Karpas-422 (cell line): ENCODE measurements around the gene NECAB2. TPM values are rescaled to one million over a fixed set of nuclear protein-coding genes. Genes with fewer than 3 reads are reported as not detected.
A peak's percentile ranks its signal among the peaks of the same experiment; 100 is the strongest.
"Not testable (repeated sequence)": the region's sequence is repeated elsewhere in the genome, so short reads cannot be mapped to it uniquely, and the experiment has no call there.

Experiments
- DNase-seq: peaks from one replicate; pipeline ENCODE4 v3.0.0-alpha.2; 2015
- H2AFZ ChIP-seq: fragments of 200-600 bp; sonication (generic); 2 replicates; pipeline ENCODE4 v1.6.1; 2014; ENCODE audit warnings: antibody characterized with exemption, low read length, mixed read lengths
- H3K27ac ChIP-seq: fragments of 200-600 bp; sonication (generic); 2 replicates; pipeline ENCODE4 v1.5.1; 2014; ENCODE audit warnings: mild to moderate bottlenecking, low read length, moderate library complexity
- H3K27me3 ChIP-seq: fragments of 200-600 bp; sonication (generic); 2 replicates; pipeline ENCODE4 v1.6.1; 2014; ENCODE audit warnings: low read length, mixed read lengths
- H3K36me3 ChIP-seq: fragments of 200-600 bp; sonication (generic); 2 replicates; pipeline ENCODE4 v1.6.1; 2014; ENCODE audit warnings: low read length, mixed read lengths; ENCODE audit not compliant: insufficient read depth
- H3K4me1 ChIP-seq: fragments of 200-600 bp; sonication (generic); 2 replicates; pipeline ENCODE4 v1.6.1; 2014; ENCODE audit warnings: mild to moderate bottlenecking, low read length, mixed read lengths
- H3K4me2 ChIP-seq: fragments of 200-600 bp; sonication (generic); 2 replicates; pipeline ENCODE4 v1.6.1; 2014; ENCODE audit warnings: low read length, low read depth, mild to moderate bottlenecking; ENCODE audit not compliant: poor library complexity, severe bottlenecking
- H3K4me3 ChIP-seq: fragments of 200-600 bp; sonication (generic); 2 replicates; pipeline ENCODE4 v1.5.1; 2014; ENCODE audit warnings: mild to moderate bottlenecking, antibody characterized with exemption, low read length, mixed read lengths
- H3K79me2 ChIP-seq: fragments of 200-600 bp; sonication (generic); 2 replicates; pipeline ENCODE4 v1.6.1; 2014; ENCODE audit warnings: mild to moderate bottlenecking, low read length, mixed read lengths
- H3K9ac ChIP-seq: fragments of 200-600 bp; sonication (generic); 2 replicates; pipeline ENCODE4 v1.6.0; 2014; ENCODE audit warnings: low read length
- H3K9me2 ChIP-seq: fragments of 200-600 bp; sonication (generic), shearing (Covaris generic); replicated peaks from 2 replicates; pipeline ENCODE4 v1.6.0; 2014; ENCODE audit warnings: mild to moderate bottlenecking, low read length, moderate library complexity; ENCODE audit not compliant: insufficient read depth
- H3K9me3 ChIP-seq: fragments of 300-700, 200-600 bp; sonication (generic); 2 replicates; pipeline ENCODE4 v1.6.1; 2014; ENCODE audit warnings: low read length, mixed read lengths
- H4K20me1 ChIP-seq: fragments of 200-600 bp; sonication (generic); 2 replicates; pipeline ENCODE4 v1.6.1; 2014; ENCODE audit warnings: mild to moderate bottlenecking, antibody characterized with exemption, low read length, low read depth; ENCODE audit not compliant: insufficient read depth
- total RNA-seq: library from RNA; depleted of rRNA; stranded (reverse); fragments of >200 nt; shearing (Covaris generic); gene quantifications from 2 replicates; pipeline ENCODE4 v1.2.3, GENCODE V29; 2014; ENCODE audit warnings: low replicate concordance

NECAB2 gene
- total RNA-seq, 1 experiment from 2014 or later = not detected

DNA sequence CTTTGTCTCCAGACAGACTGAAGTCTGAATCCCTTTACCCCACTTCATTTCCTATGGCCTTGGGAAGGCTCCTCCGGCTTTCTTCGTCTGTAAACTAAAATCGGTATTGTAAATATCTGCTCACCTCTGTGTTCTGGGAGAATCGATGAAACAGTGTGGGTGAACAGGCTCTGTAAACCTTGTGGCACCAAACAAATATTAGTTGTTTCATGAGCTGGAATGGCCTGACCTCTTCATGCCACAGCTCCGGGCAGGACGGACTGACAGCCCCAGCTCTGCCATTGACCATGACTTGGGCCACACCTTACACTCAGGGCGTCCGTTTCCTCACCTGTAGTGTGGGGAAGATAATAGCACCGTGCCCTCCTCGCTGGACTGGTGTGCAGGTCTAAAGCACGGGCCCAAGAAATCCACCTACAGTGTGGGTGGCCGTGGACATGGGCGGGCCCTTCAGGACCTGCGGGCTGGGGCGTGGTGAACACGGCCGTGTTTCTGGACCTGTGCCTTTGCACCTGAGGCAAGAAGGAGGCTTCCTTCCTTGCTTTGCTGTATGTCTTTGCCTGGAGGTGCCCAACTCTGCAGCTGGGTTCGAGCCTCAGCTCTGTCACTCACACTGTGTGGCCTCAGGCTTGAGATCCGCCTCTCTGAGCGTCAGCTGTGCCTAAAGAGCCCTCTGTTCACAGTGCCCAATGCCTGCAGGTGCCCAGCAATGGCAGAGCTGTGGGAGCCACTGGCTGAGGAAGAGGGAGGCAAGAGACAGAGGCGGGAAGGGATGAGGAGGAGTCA lies 21.1 kb upstream of the NECAB2 start:
- no peak overlapping the region for H3K4me3 ChIP-seq
- H3K27ac ChIP-seq = no peak overlapping the region
- H2AFZ ChIP-seq = no peak overlapping the region
- no peaks in the 10 kb centered on the region for H3K9me3 ChIP-seq
- no peaks in the 10 kb centered on the region for H3K27me3 ChIP-seq
- no peak overlapping the region for H3K4me2 ChIP-seq
- no peak for DNase-seq
- H3K9ac ChIP-seq = no peak overlapping the region
- no peaks in the 10 kb centered on the region for H3K4me1 ChIP-seq
- H3K9me2 ChIP-seq = no peaks in the 10 kb centered on the region
- H4K20me1 ChIP-seq = 0 out of 2 replicates have a peak, but pooled peaks cover 3% of the 10 kb centered on the region
- no peaks in the 10 kb centered on the region for H3K79me2 ChIP-seq
- H3K36me3 ChIP-seq = no peaks in the 10 kb centered on the region

DNA sequence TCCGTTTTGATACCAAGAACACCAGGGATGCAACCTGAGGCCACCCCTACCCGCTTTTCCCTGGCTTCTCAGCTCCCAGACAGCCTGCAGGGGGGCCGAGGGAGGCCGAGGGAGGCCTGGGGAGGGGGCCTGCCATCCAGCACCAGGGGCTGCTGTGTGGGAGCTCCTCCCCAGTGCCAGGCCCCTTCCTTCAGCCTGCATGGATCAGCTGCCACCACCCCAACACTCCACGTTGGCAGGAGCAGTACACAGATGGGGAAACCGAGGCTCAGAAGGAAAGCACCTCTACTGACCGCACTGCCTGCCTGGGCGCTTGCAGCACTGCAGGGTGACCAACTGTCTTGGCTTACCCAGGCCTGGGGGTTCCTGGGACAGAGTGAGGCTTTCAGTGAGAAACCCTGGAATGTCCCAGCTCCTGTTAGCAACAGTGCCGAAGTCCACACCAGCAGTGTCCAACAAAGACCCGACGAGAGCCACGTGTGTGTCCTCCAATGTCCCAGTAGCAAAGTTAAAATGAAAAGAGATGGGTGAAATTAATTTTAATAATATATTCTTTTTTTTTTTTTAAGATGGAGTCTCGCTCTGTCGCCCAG lies 20.3 kb upstream of the NECAB2 start:
- H3K9ac ChIP-seq = no peak overlapping the region
- H3K9me2 ChIP-seq = no peaks in the 10 kb centered on the region
- H3K4me2 ChIP-seq = no peak overlapping the region
- peaks cover 3% of the 10 kb centered on the region for H3K4me1 ChIP-seq
- H3K4me3 ChIP-seq = no peak overlapping the region
- H3K79me2 ChIP-seq = no peaks in the 10 kb centered on the region
- H2AFZ ChIP-seq = no peak overlapping the region
- no peak for DNase-seq
- H3K27me3 ChIP-seq = no peaks in the 10 kb centered on the region
- no peak overlapping the region for H3K27ac ChIP-seq
- 0 out of 2 replicates have a peak, but pooled peaks cover 3% of the 10 kb centered on the region for H4K20me1 ChIP-seq
- H3K36me3 ChIP-seq = no peaks in the 10 kb centered on the region
- no peaks in the 10 kb centered on the region for H3K9me3 ChIP-seq

DNA sequence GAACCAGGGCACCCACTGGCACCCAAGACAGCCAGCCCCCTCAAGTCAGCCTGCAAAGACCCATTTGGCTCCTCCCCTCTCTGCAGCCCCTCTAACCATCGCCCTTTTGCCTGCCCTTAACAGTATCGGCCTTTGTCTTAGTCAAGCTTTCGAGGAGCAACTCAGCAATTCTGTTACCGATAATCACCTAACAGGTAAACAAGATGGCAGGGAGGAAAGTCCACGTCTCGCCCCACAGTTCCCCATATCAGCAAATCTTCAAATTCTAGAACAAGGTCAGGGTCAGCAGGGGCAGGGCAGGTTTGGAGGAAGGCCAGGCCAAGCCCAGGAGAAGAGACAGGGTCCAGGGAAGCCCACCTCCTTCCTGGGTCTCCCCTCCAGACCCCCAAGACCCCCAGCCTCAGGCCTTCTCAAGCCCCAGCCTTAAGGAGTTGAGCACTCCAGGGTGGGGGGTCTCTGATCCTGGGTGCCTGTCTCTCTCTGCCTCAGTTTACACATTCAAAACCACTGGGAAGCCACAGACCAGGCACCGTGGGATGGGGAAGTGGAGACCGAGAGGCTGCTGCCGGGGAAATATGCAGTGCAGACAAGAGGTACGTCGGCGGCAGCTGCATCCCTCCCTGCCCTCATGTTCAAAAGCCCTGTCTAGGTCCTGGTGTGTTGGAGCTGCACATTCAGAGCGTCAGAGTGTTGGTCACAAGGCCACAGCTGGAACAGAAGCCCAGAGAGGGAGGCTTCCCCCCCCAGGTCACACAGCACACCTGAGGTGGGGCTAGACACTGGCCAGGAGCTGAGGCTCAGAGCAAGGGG lies 18.9 kb upstream of the NECAB2 start:
- peaks cover 10% of the 10 kb centered on the region for H3K4me1 ChIP-seq
- H2AFZ ChIP-seq = no peak overlapping the region
- no peaks in the 10 kb centered on the region for H4K20me1 ChIP-seq
- no peaks in the 10 kb centered on the region for H3K9me3 ChIP-seq
- no peak overlapping the region for H3K9ac ChIP-seq
- H3K4me3 ChIP-seq = no peak overlapping the region
- no peaks in the 10 kb centered on the region for H3K79me2 ChIP-seq
- no peaks in the 10 kb centered on the region for H3K36me3 ChIP-seq
- no peak overlapping the region for H3K27ac ChIP-seq
- DNase-seq = no peak
- no peaks in the 10 kb centered on the region for H3K27me3 ChIP-seq
- H3K9me2 ChIP-seq = no peaks in the 10 kb centered on the region
- H3K4me2 ChIP-seq = no peak overlapping the region

DNA sequence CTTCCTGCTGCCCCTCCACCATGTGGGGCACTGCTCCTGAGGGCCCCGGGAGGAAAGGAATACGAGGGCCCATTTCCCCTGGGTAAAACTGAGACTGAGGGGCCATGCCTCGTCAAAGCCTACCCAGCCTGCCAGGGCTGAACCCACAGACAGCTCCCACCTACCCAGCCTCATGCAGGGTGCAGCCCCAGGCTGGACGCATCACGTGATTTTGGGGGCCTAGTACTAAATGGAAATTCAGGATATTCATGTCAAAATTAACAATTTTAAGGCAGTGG lies 18.4 kb upstream of the NECAB2 start:
- Histone ChIP-seq H3K36me3 (no peaks in the 10 kb centered on the region), H3K9me3 (no peaks in the 10 kb centered on the region), H3K4me3 (no peak overlapping the region), H3K79me2 (no peaks in the 10 kb centered on the region), H3K4me2 (no peak overlapping the region), H3K27me3 (no peaks in the 10 kb centered on the region), H4K20me1 (0 out of 2 replicates have a peak, but pooled peaks cover 3% of the 10 kb centered on the region), H2AFZ (no peak overlapping the region), H3K9me2 (no peaks in the 10 kb centered on the region), H3K27ac (no peak overlapping the region), H3K9ac (no peak overlapping the region), H3K4me1 (peaks cover 10% of the 10 kb centered on the region)
- no peak for DNase-seq

DNA sequence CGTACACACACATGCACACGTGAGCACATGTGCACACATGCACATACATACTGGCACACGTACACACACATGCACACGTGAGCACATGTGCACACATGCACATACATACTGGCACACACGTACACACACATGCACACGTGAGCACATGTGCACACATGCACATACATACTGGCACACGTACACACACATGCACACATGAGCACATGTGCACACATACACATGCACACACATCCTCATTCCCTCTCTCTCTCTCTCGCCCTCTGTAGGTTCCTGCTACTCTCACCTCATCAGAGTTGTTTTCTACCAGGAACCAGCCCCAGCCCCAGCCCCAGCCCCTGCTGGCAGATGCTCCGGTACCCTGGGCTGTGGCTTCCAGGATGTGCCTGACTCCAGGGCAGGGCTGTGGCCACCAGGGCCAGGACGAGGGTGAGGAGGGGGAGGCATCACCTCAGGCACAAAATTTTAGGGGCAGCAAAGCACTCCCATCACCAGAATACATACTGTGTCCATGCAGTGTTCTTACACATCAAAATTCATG lies 17.1 kb upstream of the NECAB2 start:
- not testable (repeated sequence) for DNase-seq, H3K27ac ChIP-seq, H3K36me3 ChIP-seq, H4K20me1 ChIP-seq, H2AFZ ChIP-seq, H3K4me3 ChIP-seq, H3K9me3 ChIP-seq, H3K9ac ChIP-seq, H3K9me2 ChIP-seq, H3K79me2 ChIP-seq, H3K27me3 ChIP-seq, H3K4me2 ChIP-seq
- H3K4me1 ChIP-seq = peaks cover 10% of the 10 kb centered on the region

DNA sequence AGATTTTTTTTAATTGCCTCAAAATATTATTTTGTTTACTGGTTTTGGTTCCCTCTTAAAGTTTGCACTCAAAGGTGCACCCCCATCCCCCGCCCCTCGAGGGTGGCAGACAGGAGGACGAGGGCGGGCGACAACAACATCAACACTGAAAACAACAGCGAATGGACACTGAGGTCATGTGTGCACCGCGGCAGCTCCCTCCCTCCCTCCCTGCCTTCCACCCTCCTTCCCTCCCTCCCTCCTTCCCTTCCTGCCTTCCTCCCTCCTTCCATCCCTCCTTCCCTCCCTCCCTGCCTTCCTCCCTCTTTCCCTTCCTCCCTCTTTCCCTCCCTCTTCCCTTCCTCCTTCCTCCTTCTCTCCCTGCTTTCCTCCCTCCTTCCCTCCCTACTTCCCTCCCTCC lies 16.5 kb upstream of the NECAB2 start:
- Histone ChIP-seq H3K4me2 (no peak overlapping the region), H3K9me3 (no peaks in the 10 kb centered on the region), H4K20me1 (0 out of 2 replicates have a peak, but pooled peaks cover 3% of the 10 kb centered on the region), H2AFZ (no peak overlapping the region), H3K27ac (no peak overlapping the region), H3K27me3 (no peaks in the 10 kb centered on the region), H3K79me2 (no peaks in the 10 kb centered on the region), H3K4me3 (no peak overlapping the region), H3K9me2 (no peaks in the 10 kb centered on the region), H3K9ac (no peak overlapping the region), H3K36me3 (no peaks in the 10 kb centered on the region), H3K4me1 (peaks cover 10% of the 10 kb centered on the region)
- DNase-seq = no peak

DNA sequence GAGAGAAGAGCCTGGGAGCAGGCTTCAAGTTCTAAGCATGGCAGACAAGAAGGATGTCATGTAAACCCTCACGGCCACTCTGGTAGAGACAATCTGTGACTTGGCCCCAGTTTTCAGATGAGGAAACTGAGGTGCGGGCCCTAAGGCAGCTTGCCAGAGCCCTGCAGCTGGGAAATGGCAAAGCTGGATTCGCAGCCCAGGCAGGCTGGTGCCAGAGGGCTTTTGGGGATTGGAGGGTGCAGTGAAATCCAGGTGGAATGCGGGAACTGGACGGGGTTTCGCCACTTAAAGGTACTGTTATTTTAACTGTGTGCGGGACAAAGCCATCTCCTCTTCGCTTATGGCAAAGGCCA lies 15.5 kb upstream of the NECAB2 start:
- Histone ChIP-seq H3K9ac (peak overlapping the region; percentile 24; the same call in 1 of the 2 replicates), H3K9me2 (no peaks in the 10 kb centered on the region), H3K27me3 (no peaks in the 10 kb centered on the region), H3K36me3 (no peaks in the 10 kb centered on the region), H2AFZ (no peak overlapping the region), H3K4me2 (peak overlapping the region; percentile 61), H3K4me1 (peaks cover 10% of the 10 kb centered on the region), H3K9me3 (no peaks in the 10 kb centered on the region), H3K27ac (no peak overlapping the region), H3K4me3 (no peak overlapping the region), H3K79me2 (no peaks in the 10 kb centered on the region), H4K20me1 (0 out of 2 replicates have a peak, but pooled peaks cover 3% of the 10 kb centered on the region)
- no peak for DNase-seq
